ENCODE measurements around the gene LRRC75B.
"Not testable (repeated sequence)": the region's sequence is repeated elsewhere in the genome, so short reads cannot be mapped to it uniquely, and the experiment has no call there.

Gene LRRC75B

GRCh38 chr22:24602105-24602749, 9.4 kb upstream of the LRRC75B start:
- not testable (repeated sequence) for DNase-seq

GRCh38 chr22:24601217-24602104, 8.6 kb upstream of the LRRC75B start:
- DNase-seq, result no peak

- peak; percentile 33 for DNase-seq
Observed at GRCh38 chr22:24599958-24600715, 7.3 kb upstream of the LRRC75B start.

- no peak for DNase-seq
Observed at GRCh38 chr22:24599514-24599913, 6.6 kb upstream of the LRRC75B start.

GRCh38 chr22:24597076-24597475, 4.2 kb upstream of the LRRC75B start:
- not testable (repeated sequence) for DNase-seq

GRCh38 chr22:24595863-24596262, 3.0 kb upstream of the LRRC75B start:
- DNase-seq, result no peak

- no peak for DNase-seq
Observed at GRCh38 chr22:24595228-24595627, 2.4 kb upstream of the LRRC75B start.

GRCh38 chr22:24594569-24595120, 1.8 kb upstream of the LRRC75B start:
- no peak for DNase-seq

- no peak for DNase-seq
Observed at GRCh38 chr22:24593836-24594568, 1.1 kb upstream of the LRRC75B start.

GRCh38 chr22:24593559-24593835, 624 bp upstream of the LRRC75B start:
- not testable (repeated sequence) for DNase-seq

GRCh38 chr22:24592058-24592850, 619 bp downstream of the LRRC75B start:
- no peak for DNase-seq

GRCh38 chr22:24591286-24591830, 1.5 kb downstream of the LRRC75B start:
- no peak for DNase-seq

- no peak for DNase-seq
Observed at GRCh38 chr22:24590596-24591173, 2.2 kb downstream of the LRRC75B start.

- no peak for DNase-seq
Observed at GRCh38 chr22:24589518-24590030, 3.3 kb downstream of the LRRC75B start.

- no peak for DNase-seq
Observed at GRCh38 chr22:24588757-24589481, 4.0 kb downstream of the LRRC75B start.

- no peak for DNase-seq
Observed at GRCh38 chr22:24588381-24588756, 4.5 kb downstream of the LRRC75B start.

GRCh38 chr22:24587948-24588347, 4.9 kb downstream of the LRRC75B start:
- no peak for DNase-seq

- no peak for DNase-seq
Observed at GRCh38 chr22:24587251-24587650, 5.6 kb downstream of the LRRC75B start.

- DNase-seq, result no peak
Observed at GRCh38 chr22:24585927-24586546, 6.8 kb downstream of the LRRC75B start.
